Ascending aorta (tissue), 2 donors: ENCODE data around the gene SPINK9. TPM values are rescaled to one million over a fixed set of nuclear protein-coding genes. Genes with fewer than 3 reads are reported as not detected.

Experiments
- DNase-seq, 2 donors: peaks; one replicate each; pipeline ENCODE4 v3.0.0-alpha.2; 2019; ENCODE audit warnings: low spot score in 2 of 2
- H3K27ac ChIP-seq, 2 donors: fragments of 200-600 bp; sonication (generic); one replicate each; pipeline ENCODE4 v1.5.1; 2016 to 2017; ENCODE audit warnings: mild to moderate bottlenecking in 1 of 2
- H3K27me3 ChIP-seq: fragments of 200-600 bp; sonication (generic); one replicate; pipeline ENCODE4 v1.5.1; 2017
- H3K36me3 ChIP-seq, 2 donors: fragments of 200-600 bp; sonication (generic); one replicate each; pipeline ENCODE4 v1.5.1; 2016
- H3K4me1 ChIP-seq, 2 donors: fragments of 200-600 bp; sonication (generic); one replicate each; pipeline ENCODE4 v1.5.1; 2016 to 2017; ENCODE audit warnings: mild to moderate bottlenecking in 1 of 2
- H3K4me3 ChIP-seq, 2 donors: fragments of 200-600 bp; sonication (generic); one replicate each; pipeline ENCODE4 v1.5.1; 2016 to 2017; ENCODE audit warnings: mild to moderate bottlenecking in 1 of 2
- H3K9me3 ChIP-seq, 2 donors: fragments of 200-600 bp; sonication (generic); one replicate each; pipeline ENCODE4 v1.5.1; 2016
- intact Hi-C: fragments of 100-400 bp; cut with DNase I; formaldehyde crosslinking; loops from one replicate; pipeline ENCODE4 v1.15.1; 2023
- total RNA-seq: library from RNA; depleted of rRNA; stranded (reverse); fragments of >200 nt; gene quantifications from one replicate; pipeline ENCODE4 v1.1.0, GENCODE V29; 2016
- TF ChIP-seq, protein P1 (sequence below), 3 experiments: fragments of 200-600 bp in 2 of 3; fragments of 450-650 bp in 1 of 3; sonication (generic) in 2 of 3; IDR thresholded peaks; one replicate each; pipeline ENCODE4 v1.5.1; 2016 to 2019; ENCODE audit warnings: antibody characterized with exemption in 3 of 3, mild to moderate bottlenecking in 1 of 3, moderate library complexity in 1 of 3

Gene SPINK9
- total RNA-seq, 1 donor from 2014 or later: not detected

DNA sequence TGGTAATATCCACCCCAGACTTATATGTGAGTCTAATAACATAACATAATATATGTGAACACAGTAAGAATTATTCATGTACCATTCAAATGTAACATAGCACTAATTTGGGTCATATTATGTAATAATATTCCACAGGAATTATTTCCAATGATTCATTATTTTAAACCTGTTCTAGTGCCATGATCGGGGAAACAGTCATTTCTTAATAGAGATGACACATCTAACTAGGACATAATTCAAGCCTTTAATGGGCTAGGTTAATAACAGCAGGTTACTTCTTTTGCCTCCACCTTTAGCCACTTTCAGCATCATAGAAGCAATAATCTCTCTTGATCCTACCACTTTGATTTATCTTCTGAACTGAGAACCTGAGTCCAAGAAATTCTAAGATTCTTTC is 12.3 kb downstream of the SPINK9 start:
- Histone ChIP-seq H3K27me3 (no peaks in the 10 kb centered on the region), H3K36me3 (no peaks in the 10 kb centered on the region), H3K27ac (no peak overlapping the region), H3K4me1 (peaks cover 0 to 4% of the 10 kb centered on the region in 2 donors), H3K4me3 (no peak overlapping the region), H3K9me3 (no peaks in the 10 kb centered on the region)
- TF ChIP-seq, protein P1, sequence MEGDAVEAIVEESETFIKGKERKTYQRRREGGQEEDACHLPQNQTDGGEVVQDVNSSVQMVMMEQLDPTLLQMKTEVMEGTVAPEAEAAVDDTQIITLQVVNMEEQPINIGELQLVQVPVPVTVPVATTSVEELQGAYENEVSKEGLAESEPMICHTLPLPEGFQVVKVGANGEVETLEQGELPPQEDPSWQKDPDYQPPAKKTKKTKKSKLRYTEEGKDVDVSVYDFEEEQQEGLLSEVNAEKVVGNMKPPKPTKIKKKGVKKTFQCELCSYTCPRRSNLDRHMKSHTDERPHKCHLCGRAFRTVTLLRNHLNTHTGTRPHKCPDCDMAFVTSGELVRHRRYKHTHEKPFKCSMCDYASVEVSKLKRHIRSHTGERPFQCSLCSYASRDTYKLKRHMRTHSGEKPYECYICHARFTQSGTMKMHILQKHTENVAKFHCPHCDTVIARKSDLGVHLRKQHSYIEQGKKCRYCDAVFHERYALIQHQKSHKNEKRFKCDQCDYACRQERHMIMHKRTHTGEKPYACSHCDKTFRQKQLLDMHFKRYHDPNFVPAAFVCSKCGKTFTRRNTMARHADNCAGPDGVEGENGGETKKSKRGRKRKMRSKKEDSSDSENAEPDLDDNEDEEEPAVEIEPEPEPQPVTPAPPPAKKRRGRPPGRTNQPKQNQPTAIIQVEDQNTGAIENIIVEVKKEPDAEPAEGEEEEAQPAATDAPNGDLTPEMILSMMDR (IDR thresholded peaks at IDR 0.05): no peak
- no peak for DNase-seq
- intact Hi-C loops: no loop called here

DNA sequence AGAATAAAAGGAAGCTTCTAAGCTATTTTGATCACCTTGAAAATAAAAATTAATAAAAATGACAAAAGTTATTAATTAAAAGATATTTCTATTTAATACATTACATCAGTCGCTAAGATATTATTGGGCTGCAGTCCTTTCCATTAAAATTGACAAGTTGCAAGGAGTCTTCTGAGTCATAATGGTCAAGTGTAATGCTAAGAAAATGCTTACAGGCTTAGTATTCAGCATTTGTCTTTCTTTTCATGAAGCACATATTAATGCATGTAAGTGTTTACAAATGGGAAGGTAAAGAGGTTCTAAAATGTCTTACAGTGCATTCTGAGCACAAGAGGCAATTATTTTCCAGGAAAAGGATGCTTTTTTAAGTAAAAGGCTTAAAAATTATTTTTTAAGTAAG is 17.3 kb downstream of the SPINK9 start:
- Histone ChIP-seq H3K36me3 (no peaks in the 10 kb centered on the region), H3K9me3 (no peaks in the 10 kb centered on the region), H3K4me3 (no peak overlapping the region), H3K27ac (no peak overlapping the region), H3K27me3 (no peaks in the 10 kb centered on the region), H3K4me1 (no peaks in the 10 kb centered on the region)
- TF ChIP-seq, protein P1 (IDR thresholded peaks at IDR 0.05): no peak
- no peak for DNase-seq
- intact Hi-C loops: no loop called here

DNA sequence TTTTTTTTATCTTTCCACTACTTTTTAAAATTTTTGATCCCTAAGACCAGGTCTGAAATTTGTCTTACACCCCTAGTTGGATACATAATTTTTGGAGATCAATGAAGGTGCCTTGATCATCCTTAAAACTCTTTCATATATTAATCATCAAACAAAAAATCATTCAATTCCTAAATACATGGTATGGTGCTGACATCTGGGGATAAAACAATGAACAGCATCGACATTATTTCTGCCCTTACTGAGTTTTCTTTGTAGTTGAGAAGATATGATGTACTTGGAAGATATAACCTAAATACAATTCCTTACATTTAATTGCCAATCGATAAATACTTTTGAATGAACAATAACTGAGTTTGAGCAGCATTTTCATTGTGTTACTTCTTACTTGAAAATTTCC is 18.3 kb downstream of the SPINK9 start:
- intact Hi-C loops: no loop called here
- no peak overlapping the region for H3K27ac ChIP-seq
- no peak for DNase-seq
- H3K9me3 ChIP-seq: no peaks in the 10 kb centered on the region
- H3K27me3 ChIP-seq: no peaks in the 10 kb centered on the region
- no peaks in the 10 kb centered on the region for H3K36me3 ChIP-seq
- TF ChIP-seq, protein P1 (IDR thresholded peaks at IDR 0.05): no peak
- H3K4me1 ChIP-seq: no peaks in the 10 kb centered on the region
- no peak overlapping the region for H3K4me3 ChIP-seq

DNA sequence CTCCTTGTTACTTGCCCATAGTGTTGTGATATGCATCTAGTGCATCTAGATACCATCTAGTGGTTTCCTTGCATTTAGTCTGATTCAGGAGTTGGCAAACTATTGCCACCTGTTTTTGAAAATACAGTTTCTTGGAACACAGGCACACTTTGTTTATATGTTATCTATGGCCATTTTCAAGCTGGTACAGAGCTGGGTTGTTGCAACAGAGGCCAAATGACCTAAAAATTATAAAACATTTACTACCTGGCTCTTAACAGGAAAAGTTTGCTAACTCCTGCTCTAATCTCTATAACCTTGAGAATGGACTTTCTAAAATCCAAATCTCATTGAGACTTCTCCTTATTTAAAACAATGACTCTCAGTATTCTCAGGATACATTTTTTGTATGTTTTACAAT is 29.0 kb downstream of the SPINK9 start:
- no peaks in the 10 kb centered on the region for H3K36me3 ChIP-seq
- H3K4me1 ChIP-seq: no peaks in the 10 kb centered on the region
- H3K27me3 ChIP-seq: no peaks in the 10 kb centered on the region
- intact Hi-C loops: no loop called here
- DNase-seq: no peak
- TF ChIP-seq, protein P1 (IDR thresholded peaks at IDR 0.05): no peak
- no peak overlapping the region for H3K27ac ChIP-seq
- peaks cover 0 to 16% of the 10 kb centered on the region in 2 donors for H3K9me3 ChIP-seq
- H3K4me3 ChIP-seq: no peak overlapping the region

DNA sequence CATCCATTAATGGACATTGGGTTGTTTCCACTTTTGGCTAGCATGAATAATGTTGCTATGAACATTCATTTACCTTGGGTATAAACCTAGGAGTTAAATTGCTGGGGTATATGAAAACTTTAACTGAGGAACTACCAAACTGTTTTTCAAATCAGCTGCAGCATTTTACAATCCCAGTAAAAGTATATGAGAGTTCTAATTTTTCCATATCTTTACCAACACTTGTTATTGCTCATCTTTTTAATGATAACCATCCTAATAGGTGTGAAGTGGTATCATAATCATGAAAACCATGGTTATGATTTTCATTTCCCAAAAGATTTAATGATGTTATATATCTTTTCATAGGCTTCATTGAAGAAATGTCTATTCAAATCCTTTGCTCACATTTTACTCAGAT is 32.9 kb downstream of the SPINK9 start:
- H3K4me3 ChIP-seq: no peak overlapping the region
- no peaks in the 10 kb centered on the region for H3K27me3 ChIP-seq
- DNase-seq: no peak
- TF ChIP-seq, protein P1 (IDR thresholded peaks at IDR 0.05): no peak
- peaks cover 0 to 17% of the 10 kb centered on the region in 2 donors for H3K9me3 ChIP-seq
- no peaks in the 10 kb centered on the region for H3K36me3 ChIP-seq
- intact Hi-C loops: no loop called here
- no peaks in the 10 kb centered on the region for H3K4me1 ChIP-seq
- no peak overlapping the region for H3K27ac ChIP-seq

DNA sequence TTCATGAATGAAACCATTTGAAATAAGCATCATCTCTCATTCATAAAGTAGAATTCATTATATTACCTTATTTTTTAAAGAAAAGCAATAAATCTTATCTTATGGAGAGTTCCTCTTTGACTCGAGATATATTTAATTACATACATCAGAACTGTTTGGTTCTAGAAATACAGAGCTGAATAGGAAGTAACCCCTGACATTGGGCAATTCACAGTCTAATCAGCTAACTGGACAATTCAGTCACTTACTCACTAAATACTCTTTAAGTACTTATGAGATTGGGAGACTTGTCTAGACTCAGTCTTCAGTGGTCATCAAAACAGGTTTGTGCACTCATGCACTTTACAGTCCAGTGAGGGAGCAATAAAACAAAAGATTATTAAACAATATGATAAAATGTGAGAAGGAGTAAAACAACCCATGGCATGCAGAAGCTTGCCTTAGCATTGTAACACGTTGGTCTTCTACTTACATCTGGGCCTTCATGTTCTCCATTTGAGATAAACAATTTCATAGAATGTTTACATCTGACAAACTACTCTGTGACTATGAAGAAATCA is 36.9 kb downstream of the SPINK9 start:
- H3K27me3 ChIP-seq: no peaks in the 10 kb centered on the region
- no peak overlapping the region for H3K4me3 ChIP-seq
- no peaks in the 10 kb centered on the region for H3K4me1 ChIP-seq
- intact Hi-C loops: loop anchor here (10.0 kb wide), 1 partner anchor 197 kb away; no protein-coding TSS in a partner anchor
- TF ChIP-seq, protein P1 (IDR thresholded peaks at IDR 0.05): no peak
- DNase-seq: no peak
- peaks cover 0 to 17% of the 10 kb centered on the region in 2 donors for H3K9me3 ChIP-seq
- H3K27ac ChIP-seq: no peak overlapping the region
- no peaks in the 10 kb centered on the region for H3K36me3 ChIP-seq
